Measurements from ENCODE around the gene SHH.

DNA sequence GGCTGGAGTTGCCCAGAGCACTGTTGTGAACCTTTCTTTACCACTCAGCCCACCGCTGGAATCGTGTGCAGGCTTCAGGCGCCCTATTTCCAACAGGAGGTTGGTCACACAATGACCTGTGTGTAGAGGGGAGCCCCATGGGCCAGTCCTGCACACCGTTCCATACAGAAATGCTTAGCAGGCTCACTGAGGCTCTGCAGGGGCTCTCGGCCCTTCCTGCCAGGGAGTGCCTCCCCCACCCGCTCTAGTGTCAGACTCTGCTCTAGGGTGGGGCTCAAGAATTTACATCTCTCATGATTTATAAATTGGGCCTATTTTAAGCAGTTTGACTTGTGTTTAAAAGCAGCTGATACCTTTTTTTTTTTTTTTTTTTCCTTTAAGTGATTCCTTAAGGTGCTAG is 42.0 kb downstream of the SHH start:
- TF ChIP-seq, protein P1, sequence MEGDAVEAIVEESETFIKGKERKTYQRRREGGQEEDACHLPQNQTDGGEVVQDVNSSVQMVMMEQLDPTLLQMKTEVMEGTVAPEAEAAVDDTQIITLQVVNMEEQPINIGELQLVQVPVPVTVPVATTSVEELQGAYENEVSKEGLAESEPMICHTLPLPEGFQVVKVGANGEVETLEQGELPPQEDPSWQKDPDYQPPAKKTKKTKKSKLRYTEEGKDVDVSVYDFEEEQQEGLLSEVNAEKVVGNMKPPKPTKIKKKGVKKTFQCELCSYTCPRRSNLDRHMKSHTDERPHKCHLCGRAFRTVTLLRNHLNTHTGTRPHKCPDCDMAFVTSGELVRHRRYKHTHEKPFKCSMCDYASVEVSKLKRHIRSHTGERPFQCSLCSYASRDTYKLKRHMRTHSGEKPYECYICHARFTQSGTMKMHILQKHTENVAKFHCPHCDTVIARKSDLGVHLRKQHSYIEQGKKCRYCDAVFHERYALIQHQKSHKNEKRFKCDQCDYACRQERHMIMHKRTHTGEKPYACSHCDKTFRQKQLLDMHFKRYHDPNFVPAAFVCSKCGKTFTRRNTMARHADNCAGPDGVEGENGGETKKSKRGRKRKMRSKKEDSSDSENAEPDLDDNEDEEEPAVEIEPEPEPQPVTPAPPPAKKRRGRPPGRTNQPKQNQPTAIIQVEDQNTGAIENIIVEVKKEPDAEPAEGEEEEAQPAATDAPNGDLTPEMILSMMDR (conservative IDR thresholded peaks at IDR 0.05; ENCODE audit: low read depth in 2 of 2), result no peak
- TF ChIP-seq EZH2phosphoT487 (IDR thresholded peaks at IDR 0.05; ENCODE audit: unreplicated experiment) (no peak), EZH2 (IDR thresholded peaks at IDR 0.05; ENCODE audit: low read depth, unreplicated experiment) (no peak), NANOG (IDR thresholded peaks at IDR 0.05; ENCODE audit: borderline replicate concordance) (no peak), STAT1 (IDR thresholded peaks at IDR 0.05; ENCODE audit: unreplicated experiment) (no peak), POLR2AphosphoS5 (IDR thresholded peaks at IDR 0.05; ENCODE audit: low read depth) (no peak)
- TF ChIP-seq, protein P2, sequence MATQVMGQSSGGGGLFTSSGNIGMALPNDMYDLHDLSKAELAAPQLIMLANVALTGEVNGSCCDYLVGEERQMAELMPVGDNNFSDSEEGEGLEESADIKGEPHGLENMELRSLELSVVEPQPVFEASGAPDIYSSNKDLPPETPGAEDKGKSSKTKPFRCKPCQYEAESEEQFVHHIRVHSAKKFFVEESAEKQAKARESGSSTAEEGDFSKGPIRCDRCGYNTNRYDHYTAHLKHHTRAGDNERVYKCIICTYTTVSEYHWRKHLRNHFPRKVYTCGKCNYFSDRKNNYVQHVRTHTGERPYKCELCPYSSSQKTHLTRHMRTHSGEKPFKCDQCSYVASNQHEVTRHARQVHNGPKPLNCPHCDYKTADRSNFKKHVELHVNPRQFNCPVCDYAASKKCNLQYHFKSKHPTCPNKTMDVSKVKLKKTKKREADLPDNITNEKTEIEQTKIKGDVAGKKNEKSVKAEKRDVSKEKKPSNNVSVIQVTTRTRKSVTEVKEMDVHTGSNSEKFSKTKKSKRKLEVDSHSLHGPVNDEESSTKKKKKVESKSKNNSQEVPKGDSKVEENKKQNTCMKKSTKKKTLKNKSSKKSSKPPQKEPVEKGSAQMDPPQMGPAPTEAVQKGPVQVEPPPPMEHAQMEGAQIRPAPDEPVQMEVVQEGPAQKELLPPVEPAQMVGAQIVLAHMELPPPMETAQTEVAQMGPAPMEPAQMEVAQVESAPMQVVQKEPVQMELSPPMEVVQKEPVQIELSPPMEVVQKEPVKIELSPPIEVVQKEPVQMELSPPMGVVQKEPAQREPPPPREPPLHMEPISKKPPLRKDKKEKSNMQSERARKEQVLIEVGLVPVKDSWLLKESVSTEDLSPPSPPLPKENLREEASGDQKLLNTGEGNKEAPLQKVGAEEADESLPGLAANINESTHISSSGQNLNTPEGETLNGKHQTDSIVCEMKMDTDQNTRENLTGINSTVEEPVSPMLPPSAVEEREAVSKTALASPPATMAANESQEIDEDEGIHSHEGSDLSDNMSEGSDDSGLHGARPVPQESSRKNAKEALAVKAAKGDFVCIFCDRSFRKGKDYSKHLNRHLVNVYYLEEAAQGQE (IDR thresholded peaks at IDR 0.05; ENCODE audit: unreplicated experiment), result no peak
- TF ChIP-seq, protein P3, sequence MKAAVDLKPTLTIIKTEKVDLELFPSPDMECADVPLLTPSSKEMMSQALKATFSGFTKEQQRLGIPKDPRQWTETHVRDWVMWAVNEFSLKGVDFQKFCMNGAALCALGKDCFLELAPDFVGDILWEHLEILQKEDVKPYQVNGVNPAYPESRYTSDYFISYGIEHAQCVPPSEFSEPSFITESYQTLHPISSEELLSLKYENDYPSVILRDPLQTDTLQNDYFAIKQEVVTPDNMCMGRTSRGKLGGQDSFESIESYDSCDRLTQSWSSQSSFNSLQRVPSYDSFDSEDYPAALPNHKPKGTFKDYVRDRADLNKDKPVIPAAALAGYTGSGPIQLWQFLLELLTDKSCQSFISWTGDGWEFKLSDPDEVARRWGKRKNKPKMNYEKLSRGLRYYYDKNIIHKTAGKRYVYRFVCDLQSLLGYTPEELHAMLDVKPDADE (IDR thresholded peaks at IDR 0.05), result no peak
- TF ChIP-seq, protein P4, sequence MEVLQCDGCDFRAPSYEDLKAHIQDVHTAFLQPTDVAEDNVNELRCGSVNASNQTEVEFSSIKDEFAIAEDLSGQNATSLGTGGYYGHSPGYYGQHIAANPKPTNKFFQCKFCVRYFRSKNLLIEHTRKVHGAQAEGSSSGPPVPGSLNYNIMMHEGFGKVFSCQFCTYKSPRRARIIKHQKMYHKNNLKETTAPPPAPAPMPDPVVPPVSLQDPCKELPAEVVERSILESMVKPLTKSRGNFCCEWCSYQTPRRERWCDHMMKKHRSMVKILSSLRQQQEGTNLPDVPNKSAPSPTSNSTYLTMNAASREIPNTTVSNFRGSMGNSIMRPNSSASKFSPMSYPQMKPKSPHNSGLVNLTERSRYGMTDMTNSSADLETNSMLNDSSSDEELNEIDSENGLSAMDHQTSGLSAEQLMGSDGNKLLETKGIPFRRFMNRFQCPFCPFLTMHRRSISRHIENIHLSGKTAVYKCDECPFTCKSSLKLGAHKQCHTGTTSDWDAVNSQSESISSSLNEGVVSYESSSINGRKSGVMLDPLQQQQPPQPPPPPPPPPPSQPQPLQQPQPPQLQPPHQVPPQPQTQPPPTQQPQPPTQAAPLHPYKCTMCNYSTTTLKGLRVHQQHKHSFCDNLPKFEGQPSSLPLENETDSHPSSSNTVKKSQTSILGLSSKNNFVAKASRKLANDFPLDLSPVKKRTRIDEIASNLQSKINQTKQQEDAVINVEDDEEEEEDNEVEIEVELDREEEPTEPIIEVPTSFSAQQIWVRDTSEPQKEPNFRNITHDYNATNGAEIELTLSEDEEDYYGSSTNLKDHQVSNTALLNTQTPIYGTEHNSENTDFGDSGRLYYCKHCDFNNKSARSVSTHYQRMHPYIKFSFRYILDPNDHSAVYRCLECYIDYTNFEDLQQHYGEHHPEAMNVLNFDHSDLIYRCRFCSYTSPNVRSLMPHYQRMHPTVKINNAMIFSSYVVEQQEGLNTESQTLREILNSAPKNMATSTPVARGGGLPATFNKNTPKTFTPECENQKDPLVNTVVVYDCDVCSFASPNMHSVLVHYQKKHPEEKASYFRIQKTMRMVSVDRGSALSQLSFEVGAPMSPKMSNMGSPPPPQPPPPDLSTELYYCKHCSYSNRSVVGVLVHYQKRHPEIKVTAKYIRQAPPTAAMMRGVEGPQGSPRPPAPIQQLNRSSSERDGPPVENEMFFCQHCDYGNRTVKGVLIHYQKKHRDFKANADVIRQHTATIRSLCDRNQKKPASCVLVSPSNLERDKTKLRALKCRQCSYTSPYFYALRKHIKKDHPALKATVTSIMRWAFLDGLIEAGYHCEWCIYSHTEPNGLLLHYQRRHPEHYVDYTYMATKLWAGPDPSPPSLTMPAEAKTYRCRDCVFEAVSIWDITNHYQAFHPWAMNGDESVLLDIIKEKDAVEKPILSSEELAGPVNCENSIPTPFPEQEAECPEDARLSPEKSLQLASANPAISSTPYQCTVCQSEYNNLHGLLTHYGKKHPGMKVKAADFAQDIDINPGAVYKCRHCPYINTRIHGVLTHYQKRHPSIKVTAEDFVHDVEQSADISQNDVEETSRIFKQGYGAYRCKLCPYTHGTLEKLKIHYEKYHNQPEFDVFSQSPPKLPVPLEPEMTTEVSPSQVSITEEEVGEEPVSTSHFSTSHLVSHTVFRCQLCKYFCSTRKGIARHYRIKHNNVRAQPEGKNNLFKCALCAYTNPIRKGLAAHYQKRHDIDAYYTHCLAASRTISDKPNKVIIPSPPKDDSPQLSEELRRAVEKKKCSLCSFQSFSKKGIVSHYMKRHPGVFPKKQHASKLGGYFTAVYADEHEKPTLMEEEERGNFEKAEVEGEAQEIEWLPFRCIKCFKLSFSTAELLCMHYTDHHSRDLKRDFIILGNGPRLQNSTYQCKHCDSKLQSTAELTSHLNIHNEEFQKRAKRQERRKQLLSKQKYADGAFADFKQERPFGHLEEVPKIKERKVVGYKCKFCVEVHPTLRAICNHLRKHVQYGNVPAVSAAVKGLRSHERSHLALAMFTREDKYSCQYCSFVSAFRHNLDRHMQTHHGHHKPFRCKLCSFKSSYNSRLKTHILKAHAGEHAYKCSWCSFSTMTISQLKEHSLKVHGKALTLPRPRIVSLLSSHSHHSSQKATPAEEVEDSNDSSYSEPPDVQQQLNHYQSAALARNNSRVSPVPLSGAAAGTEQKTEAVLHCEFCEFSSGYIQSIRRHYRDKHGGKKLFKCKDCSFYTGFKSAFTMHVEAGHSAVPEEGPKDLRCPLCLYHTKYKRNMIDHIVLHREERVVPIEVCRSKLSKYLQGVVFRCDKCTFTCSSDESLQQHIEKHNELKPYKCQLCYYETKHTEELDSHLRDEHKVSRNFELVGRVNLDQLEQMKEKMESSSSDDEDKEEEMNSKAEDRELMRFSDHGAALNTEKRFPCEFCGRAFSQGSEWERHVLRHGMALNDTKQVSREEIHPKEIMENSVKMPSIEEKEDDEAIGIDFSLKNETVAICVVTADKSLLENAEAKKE (CRISPR knock-in tag; IDR thresholded peaks at IDR 0.05), result no peak

All from GM23338 (cell line).